ENCODE measurements around the gene CTU2. TPM values are rescaled to one million over a fixed set of nuclear protein-coding genes. Genes with fewer than 3 reads are reported as not detected.

CTU2 gene
- total RNA-seq, 4 donors from 2014 or later: 4.4 to 13.2 (median 6.3) TPM

GRCh38 chr16:88752386-88753002, 46.2 kb downstream of the CTU2 start:
- H3K27me3 ChIP-seq: no peaks in the 10 kb centered on the region
- H3K4me1 ChIP-seq: peaks cover 17 to 43% (median 23%) of the 10 kb centered on the region in 3 donors
- no peak for TF ChIP-seq CTCF (IDR thresholded peaks at IDR 0.05)
- no peak for TF ChIP-seq POLR2A (IDR thresholded peaks at IDR 0.05)
- intact Hi-C loops (cut with DNase I): no loop called here
- H3K27ac ChIP-seq: no peak overlapping the region
- no peaks in the 10 kb centered on the region for H3K9me3 ChIP-seq
- no peak overlapping the region for H3K4me3 ChIP-seq
- DNase-seq: no peak
- peaks cover 0 to 29% (median 0%) of the 10 kb centered on the region in 3 donors for H3K36me3 ChIP-seq
- whole genome bisulfite sequencing, 2 donors: 84 to 90% methylated on average over 7 to 12 of the region's 16 CpGs

GRCh38 chr16:88753191-88753590, 46.9 kb downstream of the CTU2 start:
- DNase-seq: no peak
- intact Hi-C loops (cut with DNase I): no loop called here
- Histone ChIP-seq H3K36me3 (peaks cover 0 to 22% (median 0%) of the 10 kb centered on the region in 3 donors), H3K4me3 (no peak overlapping the region), H3K27ac (no peak overlapping the region), H3K27me3 (no peaks in the 10 kb centered on the region), H3K4me1 (peaks cover 17 to 43% (median 21%) of the 10 kb centered on the region in 3 donors), H3K9me3 (no peaks in the 10 kb centered on the region)
- 84% methylated on average over 5 of the region's 13 CpGs; no CpG with 5 or more reads in 1 of the 2 donors for WGBS, 2 donors
- TF ChIP-seq CTCF (IDR thresholded peaks at IDR 0.05): no peak
- no peak for TF ChIP-seq POLR2A (IDR thresholded peaks at IDR 0.05)

GRCh38 chr16:88753602-88754001, 47.3 kb downstream of the CTU2 start:
- H3K27ac ChIP-seq: peak overlapping the region in 3 of 4 donors; percentile 9 to 52 (median 44)
- H3K4me3 ChIP-seq: no peak overlapping the region
- peaks cover 17 to 44% (median 21%) of the 10 kb centered on the region in 3 donors for H3K4me1 ChIP-seq
- H3K27me3 ChIP-seq: no peaks in the 10 kb centered on the region
- no peak for DNase-seq
- TF ChIP-seq POLR2A (IDR thresholded peaks at IDR 0.05) (no peak), CTCF (IDR thresholded peaks at IDR 0.05) (no peak)
- H3K36me3 ChIP-seq: peaks cover 0 to 22% (median 0%) of the 10 kb centered on the region in 3 donors
- intact Hi-C loops (cut with DNase I): no loop called here
- WGBS, 2 donors: 43% methylated on average over 4 of the region's 11 CpGs; no CpG with 5 or more reads in 1 of the 2 donors
- no peaks in the 10 kb centered on the region for H3K9me3 ChIP-seq

GRCh38 chr16:88754109-88754911, 48.0 kb downstream of the CTU2 start:
- 83 to 100% methylated on average over 3 to 4 of the region's 28 CpGs for WGBS, 2 donors
- Histone ChIP-seq H3K4me1 (peaks cover 21 to 51% (median 24%) of the 10 kb centered on the region in 3 donors), H3K4me3 (no peak overlapping the region), H3K9me3 (no peaks in the 10 kb centered on the region), H3K36me3 (peaks cover 0 to 29% (median 0%) of the 10 kb centered on the region in 3 donors), H3K27ac (peak overlapping the region in 3 of 4 donors; percentile 9 to 52 (median 49)), H3K27me3 (no peaks in the 10 kb centered on the region)
- intact Hi-C loops (cut with DNase I): no loop called here
- DNase-seq: no peak
- no peak for TF ChIP-seq POLR2A (IDR thresholded peaks at IDR 0.05)
- TF ChIP-seq CTCF (IDR thresholded peaks at IDR 0.05): no peak

Data from esophagus squamous epithelium (tissue), 5 donors.